Activated CD4-positive, alpha-beta T cell treated with anti-CD3 and anti-CD28 coated beads, Interleukin-2, Interleukin-4, amounts not matched to agents 100 ng/mL and 50 ng/mL, durations not matched to agents 16 hours and 8 hours (primary cell): ENCODE results near the gene FASN.

ENCODE experiments used
- DNase-seq: peaks from one replicate; pipeline ENCODE4 v3.0.0-alpha.2; 2020; ENCODE audit warnings: low spot score

Gene FASN

GRCh38 chr17:82101767-82102679 lies 4.0 kb upstream of the FASN start:
- DNase-seq = no peak

DNA sequence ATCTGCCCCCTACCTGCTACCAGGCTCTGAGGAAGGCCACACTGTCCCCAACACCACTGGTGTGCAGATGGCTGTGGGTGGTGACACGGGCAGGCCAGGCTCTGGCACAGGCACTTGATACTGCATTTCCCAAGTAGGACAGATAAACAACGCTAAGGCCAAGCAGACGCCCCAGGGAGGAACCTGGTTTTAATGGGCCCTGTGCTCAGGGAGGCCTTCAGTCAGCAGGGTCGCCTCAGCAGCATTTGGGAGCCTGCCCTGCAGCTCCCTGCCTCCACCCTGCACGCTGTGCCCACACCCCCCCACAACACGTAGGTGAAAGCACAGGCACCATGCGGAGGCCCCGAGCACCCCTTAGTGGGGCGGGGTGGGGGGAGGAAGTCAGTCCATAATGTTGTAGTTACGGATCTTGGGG lies 3.3 kb upstream of the FASN start:
- DNase-seq = no peak

DNA sequence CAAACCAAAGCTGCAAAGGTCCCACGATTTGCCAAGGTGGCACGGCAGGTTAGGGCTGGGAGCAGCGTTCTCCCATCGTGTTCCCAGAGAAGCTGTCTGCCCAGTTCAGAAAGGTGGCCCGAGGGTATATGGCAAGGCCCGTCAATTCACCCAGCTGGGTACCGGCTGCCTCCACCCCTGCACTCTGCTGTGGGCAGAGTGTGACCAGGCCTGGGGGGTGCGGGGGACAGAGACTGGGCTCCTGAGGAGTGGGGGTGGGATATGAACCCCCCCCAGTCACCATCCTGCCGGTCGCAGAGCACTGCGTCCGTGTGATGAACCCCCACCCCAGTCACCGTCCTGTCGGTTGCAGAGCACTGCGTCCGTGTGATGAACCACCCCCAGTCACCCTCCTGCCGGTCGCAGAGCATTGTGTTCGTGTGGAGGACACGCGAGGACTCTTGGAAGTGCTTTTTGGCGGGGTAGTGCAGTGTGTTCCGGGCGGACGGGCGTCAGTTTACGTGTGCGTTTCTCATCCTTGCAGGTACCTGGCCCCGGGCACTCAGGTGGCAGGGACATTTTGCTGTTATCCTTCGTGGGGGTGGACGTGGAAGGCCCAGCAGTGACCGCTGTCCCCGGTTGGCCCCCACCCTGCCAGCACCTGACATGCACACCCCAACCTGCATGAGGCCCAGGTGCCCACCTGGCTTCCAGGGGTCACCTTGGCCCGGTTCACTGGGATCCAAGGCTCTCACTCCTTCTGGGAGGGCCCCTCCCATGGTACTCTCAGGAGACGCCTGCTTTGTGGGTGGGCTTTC lies 2.7 kb upstream of the FASN start:
- DNase-seq = no peak

GRCh38 chr17:82098939-82099763 lies 1.1 kb upstream of the FASN start:
- DNase-seq = no peak

GRCh38 chr17:82097919-82098168 lies 192 bp downstream of the FASN start:
- no peak for DNase-seq

DNA sequence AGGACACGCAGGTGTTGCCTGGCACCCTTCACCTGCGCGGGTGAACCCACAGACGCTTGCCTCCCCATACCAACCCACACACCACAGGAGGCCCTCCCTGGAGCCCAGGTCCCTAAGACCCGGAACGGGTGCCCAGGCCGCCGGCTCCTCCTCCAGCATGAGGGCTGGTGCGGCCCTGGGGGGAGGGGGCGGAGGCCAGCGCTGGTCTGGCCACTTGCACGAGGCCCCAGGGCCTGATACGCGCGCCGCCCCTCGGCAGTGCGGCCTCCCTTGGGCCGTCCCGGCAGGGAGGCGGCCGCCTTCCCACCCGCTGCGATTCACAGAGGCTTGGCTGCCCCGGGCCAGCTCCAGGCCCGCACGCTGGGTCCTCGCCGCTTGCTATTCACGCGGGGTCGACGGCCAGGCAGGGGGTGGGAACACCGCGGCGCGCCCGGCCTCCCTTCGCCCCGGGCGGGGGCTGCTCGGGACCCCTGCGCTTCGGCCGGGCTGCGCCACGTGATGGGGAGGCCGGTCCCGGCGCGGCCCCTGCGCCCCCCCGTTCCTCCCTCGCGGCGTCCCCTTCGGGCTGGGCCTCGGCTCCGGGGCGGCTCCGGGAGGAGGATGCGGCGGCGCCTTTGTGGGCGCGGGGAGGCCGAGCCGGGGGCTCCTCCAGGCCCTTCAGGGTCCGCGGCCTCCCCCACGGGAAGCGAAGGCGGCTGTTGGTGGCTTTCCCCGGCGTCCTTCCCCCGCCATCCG lies 685 bp downstream of the FASN start:
- DNase-seq = no peak

DNA sequence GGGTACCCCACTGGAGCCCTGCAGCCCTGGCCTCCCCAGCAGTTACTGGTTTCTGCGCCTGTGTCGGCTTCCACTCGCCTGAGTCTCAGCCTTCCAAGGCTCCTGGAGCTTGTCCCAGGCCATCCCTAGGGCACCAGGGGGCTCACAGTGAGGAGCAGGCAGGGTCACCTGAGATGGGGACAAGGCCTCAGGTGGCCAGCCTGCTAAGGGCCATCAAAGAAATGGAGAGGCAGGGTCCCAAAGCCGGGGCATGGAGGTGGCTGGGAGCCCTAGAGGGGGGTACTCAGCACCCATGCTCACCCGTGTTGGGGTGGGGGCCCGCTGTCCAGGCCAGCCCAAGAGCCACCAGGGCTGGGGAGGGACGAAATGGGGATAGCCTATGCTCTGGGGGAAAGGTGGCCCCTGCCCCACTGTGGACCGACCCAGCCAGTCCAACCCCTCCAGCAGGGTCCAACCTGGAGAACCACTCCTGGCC lies 1.3 kb downstream of the FASN start:
- no peak for DNase-seq

DNA sequence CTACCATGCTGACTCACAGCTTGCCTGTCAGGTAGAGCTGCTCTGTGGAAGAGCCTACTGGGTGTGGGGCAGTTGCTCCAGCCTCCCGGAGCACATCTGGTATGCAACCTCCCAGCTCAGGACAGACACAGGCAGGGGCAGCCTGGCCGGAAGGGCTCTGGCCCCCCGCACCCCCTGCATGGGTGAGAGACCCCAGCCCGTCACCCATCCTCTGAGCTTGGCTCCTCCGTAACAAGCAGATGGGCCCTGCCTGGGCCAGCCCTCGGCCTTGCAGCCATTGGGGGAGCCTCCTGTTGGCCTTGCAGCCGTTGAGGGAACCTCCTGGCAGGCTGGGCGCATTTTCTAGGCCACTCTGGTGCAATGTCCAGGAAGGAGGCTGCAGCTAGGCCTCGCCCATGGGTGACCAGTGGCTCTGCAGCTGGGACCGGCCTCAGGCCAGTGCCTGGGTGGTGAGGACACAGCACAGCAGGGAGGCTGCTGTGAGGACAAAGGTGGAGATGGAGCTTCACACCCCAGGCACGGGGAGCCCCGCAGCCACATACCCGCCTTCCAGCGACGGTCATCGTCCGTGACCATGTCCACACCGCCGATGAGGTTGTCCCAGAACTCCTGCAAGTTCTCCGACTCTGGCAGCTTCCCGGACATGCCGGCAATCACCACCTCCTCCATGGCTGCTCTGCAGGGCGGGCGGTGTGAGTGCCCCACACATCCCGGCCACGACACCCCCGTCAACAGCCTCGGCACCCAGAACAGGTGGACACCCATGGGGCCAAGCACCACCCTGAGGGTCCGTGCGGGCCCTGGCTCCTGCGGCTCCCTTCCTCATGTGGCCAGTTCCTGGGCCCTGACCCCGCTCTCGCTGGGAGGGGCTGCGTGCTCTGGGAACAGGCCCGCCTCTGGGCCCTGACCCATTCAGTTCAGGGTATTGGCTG lies 2.0 kb downstream of the FASN start:
- DNase-seq = no peak

GRCh38 chr17:82094931-82095776 lies 2.9 kb downstream of the FASN start:
- DNase-seq = no peak

GRCh38 chr17:82092995-82093751 lies 4.9 kb downstream of the FASN start:
- DNase-seq = no peak

DNA sequence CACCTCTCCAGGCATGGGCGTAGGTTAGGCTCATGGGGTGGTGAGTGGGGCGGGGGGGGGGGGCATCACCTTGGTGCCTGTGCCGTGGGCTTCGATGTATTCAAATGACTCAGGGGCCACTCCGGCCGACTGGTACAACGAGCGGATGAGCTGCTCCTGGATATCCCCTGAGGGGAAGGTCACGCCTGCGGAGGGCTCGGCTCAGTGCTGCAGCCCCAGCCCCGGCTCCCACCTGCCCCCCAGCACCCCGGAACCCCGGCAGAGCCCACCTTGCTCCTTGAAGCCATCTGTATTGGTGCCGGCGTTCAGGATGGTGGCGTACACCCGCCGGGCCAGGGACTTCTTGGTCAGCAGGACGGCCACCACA lies 5.4 kb downstream of the FASN start:
- DNase-seq = no peak

- DNase-seq = no peak
Observed at GRCh38 chr17:82092094-82092586, 5.9 kb downstream of the FASN start.

GRCh38 chr17:82091264-82092066 lies 6.6 kb downstream of the FASN start:
- no peak for DNase-seq

- no peak for DNase-seq
Observed at GRCh38 chr17:82090549-82091263, 7.3 kb downstream of the FASN start.

DNA sequence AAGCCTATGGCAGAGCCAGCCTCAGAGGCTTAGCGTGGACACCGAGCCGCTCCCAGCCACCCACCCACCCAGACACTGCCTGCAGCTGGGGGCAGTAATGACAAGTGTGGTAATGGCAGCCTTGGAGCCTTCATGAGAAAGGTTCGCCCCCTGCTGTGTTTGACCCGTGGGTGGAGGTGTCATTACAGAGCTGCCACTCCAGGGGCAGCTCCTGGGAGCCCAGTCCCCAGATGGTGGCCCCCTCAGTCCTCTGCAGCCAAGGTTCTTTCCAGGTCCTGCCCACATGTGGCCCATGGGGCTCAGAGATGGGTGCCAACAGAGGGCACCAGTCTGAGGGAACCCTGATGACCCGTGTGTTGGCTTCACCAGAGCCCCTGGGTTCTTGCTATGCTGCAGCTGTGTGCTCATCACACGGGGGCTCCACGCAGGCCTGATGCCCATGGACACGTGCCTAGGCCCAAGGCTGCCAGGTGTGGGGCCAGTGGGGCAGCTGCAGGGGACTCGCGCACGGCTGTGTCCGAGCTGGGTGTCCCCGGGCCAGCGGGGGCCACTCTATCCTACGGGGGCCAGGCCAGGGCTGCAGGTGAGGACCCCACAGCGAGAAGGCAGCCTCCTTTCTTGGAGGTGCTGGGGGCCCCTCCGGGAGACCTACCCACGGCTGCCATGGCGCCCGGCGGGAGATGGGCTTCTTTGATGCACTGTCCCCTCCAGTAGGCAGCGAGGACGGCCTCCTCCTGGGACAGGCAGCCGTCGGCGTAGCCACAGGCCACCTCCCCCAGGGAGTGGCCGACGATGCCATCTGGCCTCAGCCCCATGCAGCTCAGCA lies 8.1 kb downstream of the FASN start:
- no peak for DNase-seq
